HepG2 (cell line): ENCODE measurements around the gene PAQR5. TPM values are rescaled to one million over a fixed set of nuclear protein-coding genes. Genes with fewer than 3 reads are reported as not detected.

Source experiments
- ATAC-seq: fragments of 200-7000 bp; cut with Tn5 transposase; 3 replicates; pipeline ENCODE4 v1.9.1; 2020; ENCODE audit warnings: mild to moderate bottlenecking, moderate library complexity
- BruUV-seq: library from RNA; stranded (reverse); fragments of 400-500 nt; replicated peaks from 2 replicates; lab custom pipeline; 2021; lab: Mats Ljungman, UMichigan
- CTCF ChIA-PET: fragments of 300-600 bp; formaldehyde crosslinking; extraction: SDS; loops from one replicate; lab custom pipeline; 2021; ENCODE audit warnings: low total read pairs, inconsistent platforms, low intra/inter-chr PET ratio; lab: Yijun Ruan, JAX
- POLR2A ChIA-PET: fragments of 350-600 bp; sonication (Branson Sonifier 250); formaldehyde crosslinking; loops from one replicate; lab custom pipeline; 2020; ENCODE audit warnings: antibody characterized with exemption, inconsistent platforms; lab: Yijun Ruan, JAX
- DNase-seq: peaks from one replicate; pipeline ENCODE4 v3.0.0-alpha.2; 2015; ENCODE audit warnings: low spot score
- FAIRE-seq: peaks from 3 replicates; lab custom pipeline; 2011; peaks lifted over from hg19 to GRCh38; lab: Jason Lieb, UNC
- H2AFZ ChIP-seq: one replicate; pipeline ENCODE4 v1.6.1; 2011; ENCODE audit warnings: low read length, inconsistent platforms
- H3K27ac ChIP-seq: fragments of 300-600 bp; 3 replicates; pipeline ENCODE4 v1.8.0; 2011; ENCODE audit warnings: mixed run types, mild to moderate bottlenecking, mixed read lengths, low read length, inconsistent platforms; ENCODE audit not compliant: insufficient read depth; ENCODE audit errors: extremely low read length
- H3K27me3 ChIP-seq, 2 experiments: fragments of 200-600 bp in 1 of 2; 2 replicates in 1 of 2; 3 replicates in 1 of 2; pipeline versions ENCODE4 v1.6.0 to v1.8.0; 2011; ENCODE audit warnings: low read length in 2 of 2, mild to moderate bottlenecking in 2 of 2, moderate library complexity in 2 of 2, inconsistent platforms in 1 of 2; ENCODE audit not compliant: insufficient read depth in 2 of 2, control insufficient read depth in 1 of 2
- H3K36me3 ChIP-seq, 2 experiments: fragments of 200-600 bp in 1 of 2; replicated peaks in 1 of 2; 2 replicates in 1 of 2; 3 replicates in 1 of 2; pipeline versions ENCODE4 v1.5.1 to v1.8.0; 2011; ENCODE audit warnings: low read length in 2 of 2, inconsistent platforms in 1 of 2; ENCODE audit not compliant: insufficient read depth in 2 of 2, control insufficient read depth in 1 of 2
- H3K4me1 ChIP-seq: 2 replicates; pipeline ENCODE4 v1.5.1; 2012; ENCODE audit warnings: low read length, inconsistent platforms; ENCODE audit not compliant: insufficient read depth
- H3K4me2 ChIP-seq: 2 replicates; pipeline ENCODE4 v1.6.0; 2011; ENCODE audit warnings: low read depth, low read length, inconsistent platforms
- H3K4me3 ChIP-seq, 3 experiments: fragments of 200-600 bp in 1 of 3; sonication (generic), shearing (Covaris generic) in 1 of 3; replicated peaks in 1 of 3; 2 replicates each; pipeline ENCODE4 v1.5.1; 2011 to 2016; ENCODE audit warnings: low read length in 3 of 3, inconsistent platforms in 2 of 3, low read depth in 2 of 3, mild to moderate bottlenecking in 2 of 3, control low read depth in 1 of 3, mixed read lengths in 1 of 3; ENCODE audit not compliant: insufficient read depth in 1 of 3
- H3K79me2 ChIP-seq: one replicate; pipeline ENCODE4 v1.6.1; 2011; ENCODE audit warnings: low read length, inconsistent platforms; ENCODE audit not compliant: insufficient read depth
- H3K9ac ChIP-seq: 2 replicates; pipeline ENCODE4 v1.6.0; 2011; ENCODE audit warnings: mild to moderate bottlenecking, low read depth, low read length, inconsistent platforms; ENCODE audit not compliant: insufficient read depth
- H3K9me3 ChIP-seq: 2 replicates; pipeline ENCODE4 v1.5.1; 2012; ENCODE audit warnings: mild to moderate bottlenecking, low read length
- H4K20me1 ChIP-seq: 2 replicates; pipeline ENCODE4 v1.6.0; 2011; ENCODE audit warnings: inconsistent platforms, mild to moderate bottlenecking, low read length, moderate library complexity; ENCODE audit not compliant: insufficient read depth
- ATF4 ChIP-seq, 2 experiments: fragments of 450-650 bp in 1 of 2; sonication (generic) in 1 of 2; formaldehyde crosslinking; IDR thresholded peaks; 2 replicates each; pipeline versions ENCODE4 v1.5.0 to v1.8.0; 2020 to 2022; ENCODE audit warnings: mild to moderate bottlenecking in 1 of 2, missing genetic modification reagents in 1 of 2
- DPF2 ChIP-seq: sonication (generic); formaldehyde crosslinking; IDR thresholded peaks from 2 replicates; pipeline ENCODE4 v1.4.0; 2020; ENCODE audit warnings: mild to moderate bottlenecking, low read depth, missing genetic modification reagents, borderline replicate concordance
- FOXO1 ChIP-seq: sonication (generic); formaldehyde crosslinking; IDR thresholded peaks from 2 replicates; pipeline ENCODE4 v1.4.0; 2020; ENCODE audit warnings: missing genetic modification reagents
- MEF2D ChIP-seq: sonication (generic); formaldehyde crosslinking; IDR thresholded peaks from 2 replicates; pipeline ENCODE4 v1.5.1; 2020; ENCODE audit warnings: mild to moderate bottlenecking, missing genetic modification reagents
- MEIS2 ChIP-seq: sonication (generic); formaldehyde crosslinking; IDR thresholded peaks from 2 replicates; pipeline ENCODE4 v1.9.0; 2021; ENCODE audit warnings: mild to moderate bottlenecking, missing genetic modification reagents
- MXD3 ChIP-seq: IDR thresholded peaks from 2 replicates; pipeline ENCODE4 v1.6.1; 2016; ENCODE audit warnings: mild to moderate bottlenecking, missing biosample characterization, missing genetic modification reagents
- REL ChIP-seq: sonication (generic); formaldehyde crosslinking; conservative IDR thresholded peaks from 2 replicates; pipeline ENCODE4 v1.8.0; 2022; ENCODE audit warnings: mild to moderate bottlenecking, missing genetic modification reagents, moderate library complexity
- SRSF9 ChIP-seq: fragments of 200-400 bp; formaldehyde crosslinking; IDR thresholded peaks from 2 replicates; pipeline ENCODE4 v1.6.1; 2018; ENCODE audit warnings: borderline replicate concordance, mild to moderate bottlenecking, low read depth, low read length; ENCODE audit not compliant: insufficient read depth, poor library complexity, severe bottlenecking
- TGIF2 ChIP-seq: IDR thresholded peaks from 2 replicates; pipeline ENCODE4 v1.6.1; 2016; ENCODE audit warnings: control low read depth, missing compliant biosample characterization
- THYN1 ChIP-seq: sonication (generic); formaldehyde crosslinking; IDR thresholded peaks from 2 replicates; pipeline ENCODE4 v1.8.1; 2023; ENCODE audit warnings: low read depth, mild to moderate bottlenecking, moderate library complexity, missing genetic modification reagents, borderline replicate concordance
- TP53 ChIP-seq: sonication (generic); formaldehyde crosslinking; conservative IDR thresholded peaks from 2 replicates; pipeline ENCODE4 v1.4.0; 2020; ENCODE audit warnings: missing genetic modification reagents
- ZBTB37 ChIP-seq: sonication (generic); formaldehyde crosslinking; IDR thresholded peaks from 2 replicates; pipeline ENCODE4 v1.4.0; 2020; ENCODE audit warnings: mild to moderate bottlenecking, missing genetic modification reagents
- ZNF292 ChIP-seq: sonication (generic); formaldehyde crosslinking; IDR thresholded peaks from 2 replicates; pipeline ENCODE4 v1.8.1; 2022; ENCODE audit warnings: mild to moderate bottlenecking, low read depth, missing genetic modification reagents, borderline replicate concordance
- ZNF660 ChIP-seq: sonication (generic); formaldehyde crosslinking; IDR thresholded peaks from 2 replicates; pipeline ENCODE4 v1.5.1; 2020; ENCODE audit warnings: mild to moderate bottlenecking, low read depth, missing genetic modification reagents, borderline replicate concordance
- ZNF672 ChIP-seq: sonication (generic); formaldehyde crosslinking; IDR thresholded peaks from 2 replicates; pipeline ENCODE4 v1.8.1; 2022; ENCODE audit warnings: missing genetic modification reagents
- ZSCAN20 ChIP-seq: sonication (generic); formaldehyde crosslinking; IDR thresholded peaks from 2 replicates; pipeline ENCODE4 v1.4.0; 2020; ENCODE audit warnings: missing genetic modification reagents, mild to moderate bottlenecking, borderline replicate concordance
- WGBS: methylation state at CpG from one replicate; pipeline ENCODE4 v1.1.6; 2017; ENCODE audit warnings: low lambda C conversion rate; 5-methylcytosine and 5-hydroxymethylcytosine counted together
- in situ Hi-C: cut with HindIII; loops from 2 replicates; pipeline ENCODE4 v1.10.0; 2017; ENCODE audit warnings: low pct_unique_long_range_greater_than_20kb; ENCODE audit not compliant: extremely low pct_ligation_motif_present
- intact Hi-C: fragments of 100-400 bp; cut with micrococcal nuclease; formaldehyde crosslinking; loops from one replicate; pipeline ENCODE4 v1.10.0; 2022; ENCODE audit not compliant: unreplicated experiment
- polyA plus RNA-seq, 8 experiments: library from polyadenylated mRNA; depleted of rRNA in 3 of 8; stranded (reverse) in 7 of 8; unstranded in 1 of 8; fragments of >200 nt; fragmentation: Illumina TruSeq in 4 of 8; extraction: Trizol in 4 of 8; gene quantifications; 2 replicates each; pipeline versions ENCODE4 v1.2.1 to v1.2.3, GENCODE V29; 2011 to 2016; ENCODE audit warnings: low read depth in 4 of 8, missing spikeins in 1 of 8, mixed read lengths in 1 of 8; ENCODE audit not compliant: insufficient read depth in 1 of 8
- total RNA-seq, 5 experiments: library from RNA; depleted of rRNA; stranded (reverse); fragments of >200 nt; fragmentation: Illumina TruSeq; extraction: Trizol; gene quantifications; 2 replicates each; pipeline ENCODE4 v1.2.3, GENCODE V29; 2016; ENCODE audit warnings: low read depth in 1 of 5

PAQR5 gene
- total and polyA plus RNA-seq, 2 of the 13 experiments (the other 11 are each of a cell fraction or from before 2014, with no cell fraction given), result 0.53 to 1.3 TPM

- TF ChIP-seq ATF4 (CRISPR knock-in tag; IDR thresholded peaks at IDR 0.05) (no peak), ZSCAN20 (CRISPR knock-in tag) (no peak), ZNF672 (CRISPR knock-in tag) (no peak), REL (no peak)
Observed at GRCh38 chr15:69434679-69435078, 136.0 kb downstream of the PAQR5 start (continued).

- Histone ChIP-seq H3K4me2 (no peak overlapping the region), H3K9ac (no peak overlapping the region), H4K20me1 (no peaks in the 10 kb centered on the region), H3K4me1 (no peaks in the 10 kb centered on the region), H3K79me2 (no peaks in the 10 kb centered on the region), H3K4me3 (no peak overlapping the region), H3K9me3 (no peaks in the 10 kb centered on the region), H3K27me3 (no peaks in the 10 kb centered on the region), H3K27ac (no peak overlapping the region), H2AFZ (no peak overlapping the region), H3K36me3 (peaks cover 10 to 60% of the 10 kb centered on the region in 2 experiments)
- no peak for ATAC-seq
- ChIA-PET CTCF (no interaction called here), POLR2A (no interaction called here)
- in situ Hi-C loops, result no loop called here
- no peak for DNase-seq
- TF ChIP-seq MXD3 (CRISPR knock-in tag) (no peak), FOXO1 (no peak), SRSF9 (no peak), ZNF292 (CRISPR knock-in tag) (no peak), ZNF660 (CRISPR knock-in tag) (no peak), TGIF2 (CRISPR knock-in tag) (no peak), DPF2 (no peak), ZBTB37 (CRISPR knock-in tag) (no peak), TP53 (CRISPR knock-in tag) (no peak), MEIS2 (CRISPR knock-in tag) (no peak), THYN1 (CRISPR knock-in tag) (no peak), MEF2D (no peak)
- 97% methylated on average over 4 of the region's 4 CpGs for WGBS
- no peak for FAIRE-seq
- intact Hi-C loops, result no loop called here
- no TSS peak for BruUV-seq
Observed at GRCh38 chr15:69435985-69436384, 137.3 kb downstream of the PAQR5 start.
